OCI-LY1 (cell line): ENCODE results near the gene C1orf105.

Experiments used
- H2AFZ ChIP-seq: fragments of 200-600 bp; sonication (generic), shearing (Covaris generic); 2 replicates; pipeline ENCODE4 v1.6.0; 2014; ENCODE audit warnings: antibody characterized with exemption, mild to moderate bottlenecking, low read length
- H3F3A ChIP-seq: fragments of 200-600 bp; sonication (generic), shearing (Covaris generic); 2 replicates; pipeline ENCODE4 v1.6.0; 2014; ENCODE audit warnings: mild to moderate bottlenecking, antibody characterized with exemption, low read length, moderate library complexity; ENCODE audit not compliant: insufficient read depth
- H3K27ac ChIP-seq: fragments of 200-600 bp; sonication (generic); 2 replicates; pipeline ENCODE4 v1.5.1; 2014; ENCODE audit warnings: low read length, mixed run types, mild to moderate bottlenecking, low read depth; ENCODE audit not compliant: poor library complexity, severe bottlenecking
- H3K27me3 ChIP-seq: fragments of 200-600 bp; sonication (generic); 2 replicates; pipeline ENCODE4 v1.6.0; 2014; ENCODE audit warnings: antibody characterized with exemption, mild to moderate bottlenecking, low read length, moderate library complexity; ENCODE audit not compliant: insufficient read depth
- H3K36me3 ChIP-seq: fragments of 200-600 bp; sonication (generic); 2 replicates; pipeline ENCODE4 v1.6.1; 2014; ENCODE audit warnings: mild to moderate bottlenecking, antibody characterized with exemption, low read length, moderate library complexity, mixed read lengths; ENCODE audit not compliant: insufficient read depth
- H3K4me1 ChIP-seq: fragments of 200-600 bp; sonication (generic); 2 replicates; pipeline ENCODE4 v1.5.1; 2014; ENCODE audit warnings: mild to moderate bottlenecking, low read length, moderate library complexity; ENCODE audit not compliant: insufficient read depth, severe bottlenecking
- H3K4me2 ChIP-seq: fragments of 200-600 bp; sonication (generic), shearing (Covaris generic); 2 replicates; pipeline ENCODE4 v1.6.1; 2014; ENCODE audit warnings: low read length
- H3K4me3 ChIP-seq: fragments of 200-600 bp; sonication (generic); 2 replicates; pipeline ENCODE4 v1.5.1; 2014; ENCODE audit warnings: low read length, low read depth, mild to moderate bottlenecking, mixed read lengths; ENCODE audit not compliant: poor library complexity, severe bottlenecking
- H3K79me2 ChIP-seq: fragments of 200-600 bp; shearing (Covaris generic); 2 replicates; pipeline ENCODE4 v1.6.1; 2016; ENCODE audit warnings: mixed run types, low read length, mixed read lengths; ENCODE audit not compliant: insufficient read depth
- H3K9ac ChIP-seq: fragments of 200-600 bp; sonication (generic), shearing (Covaris generic); 2 replicates; pipeline ENCODE4 v1.6.1; 2014; ENCODE audit warnings: mild to moderate bottlenecking, low read length, mixed read lengths
- H3K9me2 ChIP-seq: fragments of 200-600 bp; sonication (generic), shearing (Covaris generic); 2 replicates; pipeline ENCODE4 v1.6.1; 2014; ENCODE audit warnings: low read depth, mild to moderate bottlenecking, low read length, mixed read lengths
- H3K9me3 ChIP-seq: fragments of 200-600 bp; shearing (Covaris generic); 2 replicates; pipeline ENCODE4 v1.6.1; 2014; ENCODE audit warnings: low read length, mixed read lengths
- H4K20me1 ChIP-seq: fragments of 200-600 bp; sonication (generic), shearing (Covaris generic); 2 replicates; pipeline ENCODE4 v1.6.0; 2016; ENCODE audit warnings: mild to moderate bottlenecking, low read length; ENCODE audit not compliant: insufficient read depth
- CTCF ChIP-seq: fragments of 200-600 bp; sonication (generic), shearing (Covaris generic); IDR thresholded peaks from 2 replicates; pipeline ENCODE4 v1.5.1; 2017; ENCODE audit warnings: mild to moderate bottlenecking, antibody characterized with exemption, low read length, moderate library complexity, mixed read lengths
- EZH2 ChIP-seq: fragments of 200-600 bp; sonication (generic), shearing (Covaris generic); IDR thresholded peaks from 2 replicates; pipeline ENCODE4 v1.8.0; 2017; ENCODE audit warnings: borderline replicate concordance, mixed run types, mild to moderate bottlenecking, antibody characterized with exemption, low read length, moderate library complexity, mixed read lengths

Gene C1orf105

GRCh38 chr1:172477216-172477615 lies 56.7 kb downstream of the C1orf105 start:
- Histone ChIP-seq H3K4me1 (no peaks in the 10 kb centered on the region), H3K9me2 (no peaks in the 10 kb centered on the region), H3K9ac (no peak overlapping the region), H4K20me1 (no peaks in the 10 kb centered on the region), H3K4me2 (no peak overlapping the region), H3K9me3 (no peaks in the 10 kb centered on the region), H2AFZ (no peak overlapping the region), H3F3A (no peaks in the 10 kb centered on the region), H3K27ac (no peak overlapping the region), H3K27me3 (no peaks in the 10 kb centered on the region), H3K79me2 (no peaks in the 10 kb centered on the region), H3K36me3 (no peaks in the 10 kb centered on the region), H3K4me3 (no peak overlapping the region)
- no peak for TF ChIP-seq CTCF
- no peak for TF ChIP-seq EZH2

DNA sequence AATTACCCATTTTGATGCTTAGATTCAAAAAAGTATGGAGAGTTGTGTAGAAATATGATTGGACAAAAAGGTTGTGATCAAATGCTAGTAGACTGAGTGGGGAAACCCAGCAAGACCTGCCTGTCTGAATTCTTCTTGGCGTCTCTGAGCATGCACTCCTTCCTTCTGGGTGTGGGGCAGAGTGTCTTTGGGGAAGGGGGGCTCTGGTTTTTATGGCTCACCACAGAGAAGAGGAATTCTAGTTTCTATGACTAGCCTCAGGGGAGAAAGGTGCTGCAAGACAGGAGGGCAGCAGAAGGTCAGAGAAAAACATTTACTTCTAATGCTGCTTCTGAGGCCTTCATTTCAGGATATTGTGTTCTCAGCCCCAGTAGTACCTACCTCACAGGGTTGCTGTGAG lies 57.3 kb downstream of the C1orf105 start:
- Histone ChIP-seq H3K9me2 (no peaks in the 10 kb centered on the region), H3K27ac (no peak overlapping the region), H2AFZ (no peak overlapping the region), H3K9me3 (no peaks in the 10 kb centered on the region), H3K79me2 (no peaks in the 10 kb centered on the region), H3K4me3 (no peak overlapping the region), H3K4me2 (no peak overlapping the region), H3K4me1 (no peaks in the 10 kb centered on the region), H3K27me3 (no peaks in the 10 kb centered on the region), H4K20me1 (no peaks in the 10 kb centered on the region), H3F3A (no peaks in the 10 kb centered on the region), H3K9ac (no peak overlapping the region), H3K36me3 (no peaks in the 10 kb centered on the region)
- TF ChIP-seq EZH2 = no peak
- TF ChIP-seq CTCF = no peak

- no peaks in the 10 kb centered on the region for H3K9me3 ChIP-seq
- no peaks in the 10 kb centered on the region for H3F3A ChIP-seq
- no peaks in the 10 kb centered on the region for H3K4me1 ChIP-seq
- H3K36me3 ChIP-seq = no peaks in the 10 kb centered on the region
- no peak overlapping the region for H3K27ac ChIP-seq
- TF ChIP-seq CTCF (no peak), EZH2 (no peak)
- H3K4me3 ChIP-seq = no peak overlapping the region
- no peaks in the 10 kb centered on the region for H3K79me2 ChIP-seq
- no peak overlapping the region for H3K9ac ChIP-seq
- no peak overlapping the region for H3K4me2 ChIP-seq
- no peaks in the 10 kb centered on the region for H4K20me1 ChIP-seq
- no peaks in the 10 kb centered on the region for H3K9me2 ChIP-seq
- H3K27me3 ChIP-seq = no peaks in the 10 kb centered on the region
- H2AFZ ChIP-seq = no peak overlapping the region
These were observed 58.0 kb downstream of the C1orf105 start for GRCh38 chr1:172478485-172478884.
